ENCODE data around the gene MED7. TPM values are rescaled to one million over a fixed set of nuclear protein-coding genes. Genes with fewer than 3 reads are reported as not detected.

MED7 gene
- total and polyA plus RNA-seq, 2 of the 8 experiments (the other 6 are each of a cell fraction or from before 2014, with no cell fraction given): 6.9 to 9.5 TPM

DNA sequence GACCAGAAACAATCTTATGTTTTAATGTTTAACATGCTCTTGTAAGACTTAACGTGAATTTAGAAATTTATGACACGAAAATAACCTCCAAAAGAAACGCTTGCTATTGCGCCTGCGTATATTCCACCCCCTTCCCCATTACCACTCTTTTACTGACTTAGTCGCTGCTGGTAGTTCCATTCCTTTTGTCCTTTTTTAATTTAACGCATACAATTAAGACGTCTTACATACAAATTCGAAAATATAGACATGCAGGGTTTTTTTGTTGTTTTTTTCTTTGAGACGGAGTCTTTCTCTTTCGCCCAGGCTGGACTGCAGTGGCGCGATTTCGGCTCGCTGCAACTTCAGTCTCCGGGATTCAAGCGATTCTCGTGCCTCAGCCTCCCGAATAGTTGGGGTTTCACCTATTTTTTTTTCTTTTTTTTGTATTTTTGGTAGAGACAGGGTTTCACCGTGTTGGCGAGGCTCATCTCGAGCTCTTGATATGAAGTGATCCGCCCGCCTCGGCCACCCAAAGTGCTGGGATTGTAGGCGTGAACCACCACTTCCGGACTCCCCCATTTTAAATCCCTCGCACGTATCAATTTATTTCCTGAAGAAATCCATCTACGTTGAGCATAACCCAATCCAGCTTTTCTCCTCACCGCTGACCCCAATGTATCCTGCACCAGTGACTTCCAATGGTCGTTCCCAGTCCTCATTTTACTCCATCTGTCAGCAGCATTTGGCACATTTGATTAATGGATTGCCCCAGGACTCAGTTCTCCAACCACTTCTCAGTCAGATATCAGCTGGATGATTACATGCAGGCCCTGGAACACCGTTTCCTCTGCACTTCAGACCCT is 684 bp upstream of the MED7 start:
- H4K91ac ChIP-seq (replicated peaks; ENCODE audit: insufficient read length, low read length): peak overlapping the region; percentile 34
- no peak overlapping the region for H3K4ac ChIP-seq (replicated peaks; ENCODE audit: insufficient read length, low read depth, low read length)
- H3K4me3 ChIP-seq (ENCODE audit: extremely low read depth in 1 of 4, insufficient read depth in 2 of 4, low read depth in 3 of 4, low read length in 4 of 4): peak overlapping the region; percentile 91 to 97 (median 92)
- no peak overlapping the region for H3K23ac ChIP-seq (ENCODE audit: insufficient read length)
- no peak overlapping the region for H4K8ac ChIP-seq (ENCODE audit: extremely low read depth, insufficient read depth, low read length)
- no peak overlapping the region for H2BK12ac ChIP-seq (ENCODE audit: low read depth, low read length)
- no peak overlapping the region for H3K56ac ChIP-seq (replicated peaks; ENCODE audit: insufficient read length, low read depth, low read length)
- no peak overlapping the region for H3K18ac ChIP-seq (ENCODE audit: extremely low read depth, low read length)
- no peaks in the 10 kb centered on the region for H3K27me3 ChIP-seq (replicated peaks in 1 of 4; ENCODE audit: control insufficient read depth in 3 of 4, extremely low read depth in 1 of 4, insufficient read depth in 3 of 4, low read length in 3 of 4)
- no peaks in the 10 kb centered on the region for H4K20me1 ChIP-seq (replicated peaks in 1 of 2; ENCODE audit: control insufficient read depth in 1 of 2, insufficient read depth in 2 of 2, low read length in 2 of 2)
- H3K27ac ChIP-seq (ENCODE audit: low read depth, low read length): no peak overlapping the region; the same call in 1 of the 2 replicates
- no peak for DNase-seq (ENCODE audit: low read depth in 1 of 2, low spot score in 2 of 2)
- H3K14ac ChIP-seq (ENCODE audit: insufficient read length): no peak overlapping the region
- no peak overlapping the region for H2BK5ac ChIP-seq (ENCODE audit: low read depth, low read length)
- H2BK120ac ChIP-seq (replicated peaks; ENCODE audit: low read depth, low read length): no peak overlapping the region
- WGBS, 2 experiments (ENCODE audit: extremely low coverage in 1 of 2, insufficient coverage in 1 of 2, insufficient read length in 1 of 2, insufficient replicate concordance in 2 of 2, low coverage in 1 of 2, low lambda C conversion rate in 2 of 2, missing lambda C conversion rate in 1 of 2): 71% methylated on average over 33 of the region's 33 CpGs; no CpG with 5 or more reads in 1 of the 2 experiments
- FAIRE-seq: no peak
- peaks cover 6% of the 10 kb centered on the region; the same call in 1 of the 2 replicates for H3K79me1 ChIP-seq (ENCODE audit: low read depth, low read length)
- no peak overlapping the region for H2AK5ac ChIP-seq (ENCODE audit: low read depth, low read length)
- no peaks in the 10 kb centered on the region for H3K9me3 ChIP-seq (ENCODE audit: insufficient read depth in 2 of 2, low read depth in 1 of 2, low read length in 1 of 2)
- peak overlapping the region; percentile 69 for H4K5ac ChIP-seq (ENCODE audit: insufficient read length, low read depth, low read length)
- ChIA-PET CTCF (ENCODE audit: partially characterized antibody) (interaction anchor here (0.5 to 2.7 kb wide), 3 partner anchors 12 to 635 kb away, joined by 3 to 15 read pairs (median 6); no protein-coding TSS in a partner anchor), POLR2A (ENCODE audit: partially characterized antibody) (interaction anchor here (0.6 to 1.4 kb wide), 5 partner anchors 11 to 223 kb away, joined by 3 to 9 read pairs (median 3); no protein-coding TSS in a partner anchor)
- peaks cover 0 to 10% (median 0%) of the 10 kb centered on the region in 4 experiments; a peak in 2 of 8 replicates for H3K36me3 ChIP-seq (ENCODE audit: control insufficient read depth in 2 of 4, insufficient read depth in 4 of 4, low read length in 3 of 4)
- H3K4me2 ChIP-seq (ENCODE audit: insufficient read depth in 1 of 2, low read depth in 2 of 2, low read length in 2 of 2): peak overlapping the region; percentile 56 to 57
- H3K23me2 ChIP-seq (ENCODE audit: low read depth, low read length): 0 out of 2 replicates have a peak, but pooled peaks cover 3% of the 10 kb centered on the region
- H3K4me1 ChIP-seq (replicated peaks in 1 of 4; ENCODE audit: control insufficient read depth in 3 of 4, insufficient read depth in 4 of 4, low read length in 3 of 4): no peaks in the 10 kb centered on the region
- H2BK20ac ChIP-seq (ENCODE audit: low read length): no peak overlapping the region
- H3K9ac ChIP-seq (replicated peaks in 1 of 4; ENCODE audit: extremely low read depth in 1 of 4, low read depth in 3 of 4, low read length in 3 of 4): no peak overlapping the region
- peaks cover 0 to 27% of the 10 kb centered on the region in 2 experiments; a peak in 2 of 4 replicates for H3K79me2 ChIP-seq (ENCODE audit: control insufficient read depth in 1 of 2, insufficient read depth in 2 of 2, low read length in 2 of 2)
- H2BK15ac ChIP-seq (ENCODE audit: low read length): no peak overlapping the region
- H2AFZ ChIP-seq (ENCODE audit: low read length): peak overlapping the region; percentile 61
- no peak for TF ChIP-seq ATF3 (IDR thresholded peaks at IDR 0.05; ENCODE audit: insufficient read depth, low read depth, low read length)
- no peak for TF ChIP-seq POLR2AphosphoS5 (IDR thresholded peaks at IDR 0.05; ENCODE audit: low read depth, low read length)
- TF ChIP-seq ATF2 (IDR thresholded peaks at IDR 0.05; ENCODE audit: low read length): no peak
- TF ChIP-seq, protein P1, sequence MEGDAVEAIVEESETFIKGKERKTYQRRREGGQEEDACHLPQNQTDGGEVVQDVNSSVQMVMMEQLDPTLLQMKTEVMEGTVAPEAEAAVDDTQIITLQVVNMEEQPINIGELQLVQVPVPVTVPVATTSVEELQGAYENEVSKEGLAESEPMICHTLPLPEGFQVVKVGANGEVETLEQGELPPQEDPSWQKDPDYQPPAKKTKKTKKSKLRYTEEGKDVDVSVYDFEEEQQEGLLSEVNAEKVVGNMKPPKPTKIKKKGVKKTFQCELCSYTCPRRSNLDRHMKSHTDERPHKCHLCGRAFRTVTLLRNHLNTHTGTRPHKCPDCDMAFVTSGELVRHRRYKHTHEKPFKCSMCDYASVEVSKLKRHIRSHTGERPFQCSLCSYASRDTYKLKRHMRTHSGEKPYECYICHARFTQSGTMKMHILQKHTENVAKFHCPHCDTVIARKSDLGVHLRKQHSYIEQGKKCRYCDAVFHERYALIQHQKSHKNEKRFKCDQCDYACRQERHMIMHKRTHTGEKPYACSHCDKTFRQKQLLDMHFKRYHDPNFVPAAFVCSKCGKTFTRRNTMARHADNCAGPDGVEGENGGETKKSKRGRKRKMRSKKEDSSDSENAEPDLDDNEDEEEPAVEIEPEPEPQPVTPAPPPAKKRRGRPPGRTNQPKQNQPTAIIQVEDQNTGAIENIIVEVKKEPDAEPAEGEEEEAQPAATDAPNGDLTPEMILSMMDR (IDR thresholded peaks at IDR 0.05; ENCODE audit: control extremely low read depth in 1 of 3, insufficient read depth in 1 of 3, low read depth in 1 of 3, low read length in 3 of 3): no peak
- no peak for TF ChIP-seq RBBP5 (IDR thresholded peaks at IDR 0.05; ENCODE audit: borderline replicate concordance, low read depth, low read length)
- TF ChIP-seq SIX5 (IDR thresholded peaks at IDR 0.05; ENCODE audit: low read depth, low read length): no peak
